Anterior cingulate cortex (tissue), 58 donors: ENCODE measurements around the gene DGKB.

Source experiments
- DNase-seq, 58 donors: peaks; one replicate each; lab custom pipeline; 2025; lab: John Stamatoyannopoulos, UW

The DGKB gene

GRCh38 chr7:14766747-14767146 lies 135.8 kb downstream of the DGKB start:
- no peak for DNase-seq

- DNase-seq: no peak
Measured at GRCh38 chr7:14765731-14766130, 136.8 kb downstream of the DGKB start.

GRCh38 chr7:14762561-14762960 lies 140.0 kb downstream of the DGKB start:
- no peak for DNase-seq

DNA sequence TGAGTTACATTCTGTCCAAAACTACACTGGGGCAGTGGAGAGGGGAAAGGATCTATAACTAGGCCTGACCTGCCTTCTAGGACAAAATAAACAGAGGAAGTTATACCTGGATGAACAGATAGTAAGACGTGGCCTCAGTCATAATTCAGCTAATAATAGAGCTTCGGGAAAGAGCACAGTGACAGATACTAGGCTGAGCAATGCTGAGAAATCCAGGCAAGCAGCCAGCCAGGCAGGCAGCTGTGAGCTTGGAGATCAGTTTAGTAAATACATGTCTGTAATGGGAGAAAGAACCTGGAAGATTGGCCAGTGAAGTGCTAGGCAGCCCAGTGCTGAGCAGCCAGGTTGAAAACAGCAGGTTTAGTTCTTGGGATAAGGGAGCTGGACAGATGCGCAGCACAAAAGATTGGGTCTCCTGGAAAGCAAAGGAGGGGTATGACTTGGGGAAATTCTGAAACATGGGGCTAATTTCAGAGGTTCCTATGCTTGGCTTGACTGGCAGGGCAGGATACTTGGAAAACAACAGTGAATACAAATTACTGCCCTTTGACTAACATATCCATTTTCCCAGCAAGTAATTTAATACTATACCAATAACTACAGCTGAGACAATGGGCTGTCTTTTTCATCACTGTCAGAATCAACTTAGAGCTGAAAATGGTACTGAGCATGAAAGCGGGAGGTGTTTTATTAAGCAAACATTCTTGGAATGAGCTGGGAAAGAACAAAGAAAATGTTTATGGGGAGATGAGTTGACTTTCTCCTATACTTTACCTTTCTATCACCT lies 140.8 kb downstream of the DGKB start:
- peak in 52 of 58 donors; percentile 4 to 77 (median 38) for DNase-seq

DNA sequence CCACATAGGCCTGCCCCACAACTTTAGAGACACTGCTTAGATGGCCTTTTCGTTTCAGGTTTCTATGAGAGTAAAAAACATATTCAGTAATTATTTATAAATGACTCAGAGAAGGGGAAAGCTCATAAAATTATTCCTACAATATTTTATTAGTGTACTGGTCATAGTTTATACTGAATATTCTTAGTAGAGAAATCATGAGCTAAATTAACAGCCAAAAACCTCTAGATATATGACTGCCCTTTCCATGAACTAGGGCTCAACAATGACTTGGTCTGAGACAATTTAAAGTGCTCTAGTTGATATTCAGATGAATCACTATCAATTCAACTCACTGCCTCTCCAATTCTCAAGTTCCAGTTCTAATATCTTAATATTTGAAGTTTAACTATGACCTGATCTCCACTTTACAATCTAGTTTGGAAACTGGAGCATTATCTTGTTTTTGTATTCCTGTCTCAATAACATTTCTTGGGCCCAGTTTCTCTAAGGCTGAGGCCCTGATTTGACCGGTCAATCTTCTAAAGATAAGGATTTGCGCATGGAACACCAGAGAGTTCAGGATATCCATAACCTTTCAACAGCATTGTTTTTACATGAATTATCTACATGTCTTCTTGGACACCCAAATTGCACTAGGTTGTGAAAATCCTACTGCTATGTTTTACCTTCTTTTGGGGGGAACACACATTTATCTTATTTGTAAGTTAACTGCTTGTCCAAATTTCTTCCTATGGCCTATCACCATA lies 141.6 kb downstream of the DGKB start:
- no peak for DNase-seq

- DNase-seq: no peak
Measured at GRCh38 chr7:14759785-14760184, 142.8 kb downstream of the DGKB start.

- no peak for DNase-seq
Measured at GRCh38 chr7:14754631-14755030, 147.9 kb downstream of the DGKB start.

DNA sequence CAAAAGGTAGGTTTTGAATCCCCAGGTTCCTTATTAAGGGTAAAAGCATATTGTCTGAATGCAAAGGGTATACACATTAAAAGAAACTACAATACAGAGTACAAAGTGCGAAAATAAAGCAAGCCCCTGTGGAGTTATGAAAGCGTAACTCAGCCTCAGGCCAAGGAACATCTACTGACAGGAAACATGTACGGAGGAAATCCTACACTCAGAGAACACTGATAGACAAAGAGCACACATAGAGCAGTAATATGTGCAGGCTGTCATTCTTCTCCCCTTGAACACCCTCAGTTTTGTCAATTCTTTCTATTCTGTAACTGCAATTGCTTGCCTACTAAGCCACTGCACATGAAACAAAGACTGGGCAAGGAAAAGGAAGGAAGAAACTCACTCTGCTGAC lies 150.2 kb downstream of the DGKB start:
- DNase-seq: no peak

- DNase-seq: no peak
Measured at GRCh38 chr7:14751461-14751860, 151.1 kb downstream of the DGKB start.

GRCh38 chr7:14748461-14748860 lies 154.1 kb downstream of the DGKB start:
- no peak for DNase-seq

DNA sequence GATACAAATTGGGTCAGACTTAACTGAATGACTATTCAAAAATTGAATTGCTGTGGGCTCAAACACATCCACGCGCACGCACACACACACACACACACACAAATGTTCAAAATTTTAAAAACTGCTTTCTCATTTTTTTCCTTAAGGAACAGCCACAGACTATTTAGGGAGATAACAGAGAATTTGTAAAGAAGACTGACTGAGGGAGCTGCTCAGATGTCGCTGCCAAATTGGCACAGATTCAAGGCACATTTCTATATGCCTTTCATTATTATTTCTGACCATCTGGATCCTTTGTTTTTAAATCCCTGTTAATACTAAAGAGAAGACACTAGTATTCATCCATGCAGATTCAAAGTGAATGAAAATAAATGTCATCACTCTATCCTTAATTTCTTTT lies 154.8 kb downstream of the DGKB start:
- DNase-seq: no peak

DNA sequence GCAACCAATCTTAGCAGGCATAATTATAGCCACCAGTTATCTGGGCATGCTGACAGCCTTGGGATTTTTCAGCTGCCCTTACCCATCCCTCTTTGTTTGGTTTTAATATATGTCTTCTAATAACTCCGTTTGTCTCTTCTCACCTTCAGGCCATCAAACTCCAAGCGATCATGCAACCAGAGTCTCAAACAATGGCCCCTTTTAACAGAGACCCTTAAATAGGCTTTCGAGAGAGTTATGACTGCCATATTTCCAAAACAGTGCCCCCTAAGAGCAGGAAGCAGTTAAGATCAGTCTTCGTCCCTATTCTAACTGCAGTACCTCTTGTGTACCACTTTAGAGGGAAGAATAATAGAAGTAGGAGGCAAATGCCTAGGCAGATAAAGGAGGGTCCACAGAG lies 157.5 kb downstream of the DGKB start:
- DNase-seq: no peak

DNA sequence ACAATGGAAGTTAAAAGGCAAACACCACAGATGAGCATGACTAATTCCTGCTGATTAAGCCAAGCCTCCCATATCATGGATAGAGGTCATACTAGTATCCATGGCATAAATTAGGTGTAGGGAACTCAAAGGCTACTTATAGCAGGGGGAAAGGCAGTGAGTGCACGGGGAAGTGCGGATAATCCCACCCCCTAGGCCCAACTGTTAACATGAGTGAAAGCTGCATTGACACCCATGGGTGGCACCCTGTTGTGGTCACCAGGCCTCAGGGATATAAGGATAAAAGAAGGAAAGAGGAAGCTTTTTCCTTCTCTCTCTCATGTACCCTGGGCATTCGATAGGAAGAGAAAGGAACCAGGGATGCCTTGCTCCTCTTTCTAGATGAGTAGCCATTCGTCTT lies 161.9 kb downstream of the DGKB start:
- no peak for DNase-seq

GRCh38 chr7:14739841-14740185 lies 162.7 kb downstream of the DGKB start:
- no peak for DNase-seq

- no peak for DNase-seq
Measured at GRCh38 chr7:14739168-14739840, 163.2 kb downstream of the DGKB start.

DNA sequence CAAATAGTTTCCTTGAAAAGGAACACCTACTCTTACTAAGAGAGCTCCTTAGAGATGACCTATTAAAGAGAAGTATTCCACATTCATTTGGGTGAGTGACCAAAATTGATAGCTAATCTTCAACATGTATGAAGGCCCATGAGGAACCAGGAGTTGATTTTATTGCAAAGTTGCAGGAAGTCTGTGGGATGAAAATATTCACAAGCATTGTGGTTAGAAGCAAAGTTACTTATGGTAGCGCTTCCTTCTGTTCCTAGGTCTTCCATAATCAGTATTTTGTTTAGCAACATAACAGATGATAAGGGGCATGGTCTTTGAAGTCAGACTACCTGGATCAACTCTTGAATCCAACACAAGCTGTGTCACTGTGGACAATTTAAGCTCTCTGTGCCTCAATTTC lies 164.5 kb downstream of the DGKB start:
- DNase-seq: no peak

DNA sequence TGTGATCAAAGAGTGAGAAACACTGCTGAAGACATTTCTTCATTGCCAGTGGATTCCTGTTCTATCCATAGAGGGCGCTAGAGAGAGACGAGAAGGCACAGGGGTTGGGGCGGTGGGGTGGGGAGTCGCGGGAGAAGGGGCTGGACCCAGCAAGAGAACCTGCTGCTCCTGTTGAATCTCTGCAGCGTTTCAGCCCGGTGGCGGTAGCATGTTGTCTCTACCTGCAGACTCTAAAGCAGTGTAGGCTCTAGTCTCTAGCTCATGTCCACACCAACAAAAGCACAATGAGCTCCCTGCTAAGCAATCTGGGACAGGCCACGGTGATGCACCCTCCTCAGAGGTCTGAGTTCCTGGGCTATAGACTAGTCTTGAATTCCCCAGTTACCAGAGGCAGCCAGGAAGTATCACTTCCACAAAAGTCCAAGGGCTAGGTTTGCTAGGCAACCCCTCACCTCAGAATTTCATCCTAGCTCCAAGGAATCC lies 167.7 kb downstream of the DGKB start:
- DNase-seq: no peak

DNA sequence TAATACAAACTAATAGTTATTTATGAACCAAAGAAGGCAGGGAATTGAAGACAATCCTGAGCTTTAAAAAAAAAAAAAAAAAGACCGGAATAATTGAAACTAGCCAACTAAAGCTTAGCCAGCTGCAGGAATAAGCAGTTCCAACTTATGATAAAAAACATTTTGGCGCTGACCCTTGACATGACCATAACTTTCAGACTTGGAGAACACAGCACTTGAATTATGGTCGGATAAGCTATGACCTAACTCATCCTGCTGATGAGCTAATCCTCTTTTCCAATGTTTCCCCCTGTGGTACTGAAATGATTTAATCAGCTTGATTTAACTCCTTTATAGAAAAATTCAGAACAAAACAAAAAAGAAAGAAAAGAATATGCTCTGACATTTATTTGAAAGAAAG lies 181.8 kb downstream of the DGKB start:
- DNase-seq: no peak

DNA sequence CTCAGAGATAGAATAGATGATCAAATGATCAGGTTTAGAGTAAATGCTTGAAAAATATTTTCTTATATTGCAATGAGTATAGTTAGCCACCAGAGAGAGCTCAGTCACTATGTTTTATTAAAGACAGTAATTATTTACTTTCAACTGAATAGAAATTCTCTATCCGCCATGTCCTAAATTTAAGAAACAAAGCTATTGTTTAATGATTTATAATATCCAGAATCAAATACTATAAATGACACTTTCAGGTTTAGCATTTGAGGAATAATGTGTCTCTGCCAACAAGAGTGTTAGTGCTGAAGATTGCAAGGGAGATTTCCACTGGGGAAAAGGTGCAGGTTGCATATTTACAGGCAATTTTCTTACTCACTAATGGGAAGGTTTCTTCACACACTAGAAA lies 184.7 kb downstream of the DGKB start:
- DNase-seq: no peak

DNA sequence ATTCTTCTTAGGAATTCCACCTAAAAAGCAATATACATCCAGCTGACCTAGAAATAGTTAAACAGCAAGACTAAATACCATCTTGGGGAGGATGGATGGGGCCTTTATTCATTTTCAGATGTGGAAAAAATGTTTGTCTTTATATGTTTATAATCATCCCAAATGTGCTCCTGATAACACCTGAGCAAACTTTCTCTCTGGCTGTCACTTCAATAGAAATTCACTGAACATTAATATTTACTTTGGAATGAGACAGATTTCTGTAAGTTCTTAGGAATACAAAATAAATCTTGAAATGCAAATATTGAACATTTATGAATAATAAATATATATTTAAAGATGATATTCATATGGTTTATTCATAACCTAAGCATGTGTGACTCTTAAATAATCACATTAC lies 185.4 kb downstream of the DGKB start:
- DNase-seq: no peak

DNA sequence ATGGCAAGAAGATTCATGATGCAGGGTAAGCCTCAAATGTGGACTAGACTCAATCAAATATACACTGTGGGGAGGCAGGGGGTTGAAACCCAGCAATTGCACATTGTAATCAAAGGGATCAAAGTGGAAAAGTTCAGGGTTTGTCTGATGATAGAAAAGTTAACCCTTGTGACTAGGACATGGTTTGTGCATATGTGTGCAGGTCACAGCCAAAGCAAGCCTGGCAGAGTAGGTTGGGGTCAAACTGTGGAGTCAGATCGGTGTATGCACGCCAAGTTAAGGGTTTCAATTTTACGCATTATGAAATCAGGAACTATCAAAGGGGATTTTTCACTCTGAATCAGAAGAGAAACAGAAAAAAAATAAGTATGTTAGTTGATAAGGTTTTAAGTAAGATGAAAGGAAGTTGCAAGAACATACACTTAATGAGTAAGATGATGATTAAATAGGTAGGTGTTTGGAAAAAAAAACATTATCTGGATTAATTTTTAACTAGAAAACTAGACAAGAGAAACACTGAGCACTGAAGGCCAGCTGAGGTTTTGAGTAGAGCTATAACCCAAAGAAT lies 188.3 kb downstream of the DGKB start:
- no peak for DNase-seq
